GM12874 (cell line): Measurements from ENCODE around the gene SPEG.
A peak's percentile ranks its signal among the peaks of the same experiment; 100 is the strongest.

Experiments
- TF ChIP-seq, protein P1 (sequence below): IDR thresholded peaks from 2 replicates; pipeline ENCODE4 v1.5.1; 2011; ENCODE audit warnings: low read depth, mild to moderate bottlenecking, control low read depth, low read length, moderate library complexity; ENCODE audit not compliant: insufficient read depth

The SPEG gene

DNA sequence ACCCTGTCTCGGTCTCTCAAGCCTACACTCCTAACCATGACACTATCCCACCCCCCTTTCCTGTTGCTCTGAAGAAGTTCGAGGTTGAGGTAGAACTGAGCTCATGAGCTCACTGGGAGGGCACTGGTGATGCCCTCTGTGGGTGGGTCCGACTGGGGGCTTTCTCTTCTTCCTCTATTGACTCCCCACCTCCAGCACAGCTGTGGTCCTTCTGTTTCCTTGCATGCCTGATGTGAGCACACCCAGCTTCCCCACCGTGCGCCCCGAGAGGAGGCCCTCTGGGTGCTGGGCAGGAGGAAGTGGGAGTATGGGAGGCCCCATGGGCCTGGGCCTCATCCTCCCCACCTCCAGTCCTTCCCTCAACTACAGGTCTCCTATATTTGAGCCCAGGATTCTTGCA lies 20.9 kb downstream of the SPEG start:
- TF ChIP-seq, protein P1, sequence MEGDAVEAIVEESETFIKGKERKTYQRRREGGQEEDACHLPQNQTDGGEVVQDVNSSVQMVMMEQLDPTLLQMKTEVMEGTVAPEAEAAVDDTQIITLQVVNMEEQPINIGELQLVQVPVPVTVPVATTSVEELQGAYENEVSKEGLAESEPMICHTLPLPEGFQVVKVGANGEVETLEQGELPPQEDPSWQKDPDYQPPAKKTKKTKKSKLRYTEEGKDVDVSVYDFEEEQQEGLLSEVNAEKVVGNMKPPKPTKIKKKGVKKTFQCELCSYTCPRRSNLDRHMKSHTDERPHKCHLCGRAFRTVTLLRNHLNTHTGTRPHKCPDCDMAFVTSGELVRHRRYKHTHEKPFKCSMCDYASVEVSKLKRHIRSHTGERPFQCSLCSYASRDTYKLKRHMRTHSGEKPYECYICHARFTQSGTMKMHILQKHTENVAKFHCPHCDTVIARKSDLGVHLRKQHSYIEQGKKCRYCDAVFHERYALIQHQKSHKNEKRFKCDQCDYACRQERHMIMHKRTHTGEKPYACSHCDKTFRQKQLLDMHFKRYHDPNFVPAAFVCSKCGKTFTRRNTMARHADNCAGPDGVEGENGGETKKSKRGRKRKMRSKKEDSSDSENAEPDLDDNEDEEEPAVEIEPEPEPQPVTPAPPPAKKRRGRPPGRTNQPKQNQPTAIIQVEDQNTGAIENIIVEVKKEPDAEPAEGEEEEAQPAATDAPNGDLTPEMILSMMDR: no peak

DNA sequence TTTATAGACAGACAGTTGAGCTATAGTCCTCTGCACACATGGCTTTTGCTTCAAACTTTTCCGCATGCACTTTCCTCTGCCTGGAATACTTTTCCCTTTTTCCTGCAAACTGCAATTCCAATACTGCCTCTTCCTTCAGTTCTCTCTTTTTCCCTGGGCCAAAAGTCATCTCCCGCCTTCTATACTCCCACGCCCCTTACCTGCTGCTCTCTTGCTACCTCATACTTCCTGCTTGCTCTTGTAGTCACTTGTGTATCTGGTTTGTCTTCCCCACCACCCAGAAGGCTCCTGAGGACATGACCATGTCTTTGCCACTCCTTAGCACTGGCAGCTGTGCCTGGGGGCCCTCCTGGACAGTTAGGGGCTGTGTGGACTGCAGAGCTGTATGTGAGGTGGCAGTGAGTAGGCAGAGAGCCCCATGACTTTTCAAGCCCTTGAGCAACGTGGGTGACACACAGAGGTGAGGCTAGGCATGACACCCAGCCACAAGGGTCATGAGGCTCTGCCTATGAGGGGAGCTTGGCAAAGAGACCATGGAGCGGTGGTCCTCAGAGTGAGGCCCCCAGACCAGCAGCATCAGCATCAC lies 23.2 kb downstream of the SPEG start:
- TF ChIP-seq, protein P1: 0 out of 2 replicates have a peak, but pooled peaks have one; percentile 15

DNA sequence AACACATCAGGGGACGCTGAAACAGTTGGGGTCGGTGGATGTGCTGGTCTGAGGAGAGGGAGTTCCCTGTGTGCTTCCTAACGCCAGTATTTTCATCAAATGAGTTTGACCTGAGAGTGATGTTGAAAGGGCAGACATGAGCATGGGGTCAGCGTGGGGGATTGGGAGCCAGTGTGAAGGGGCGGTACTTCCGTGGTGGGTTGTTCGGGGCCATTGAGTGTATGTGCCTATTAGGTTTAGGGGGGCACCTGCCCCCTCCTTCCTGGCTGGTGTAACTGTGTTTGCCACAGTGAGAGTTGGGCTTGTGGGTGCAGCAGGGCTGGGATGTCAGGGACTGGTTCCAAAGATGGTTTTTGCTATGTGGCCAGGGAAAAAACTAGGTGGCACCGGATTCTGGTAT lies 24.4 kb downstream of the SPEG start:
- TF ChIP-seq, protein P1: no peak

DNA sequence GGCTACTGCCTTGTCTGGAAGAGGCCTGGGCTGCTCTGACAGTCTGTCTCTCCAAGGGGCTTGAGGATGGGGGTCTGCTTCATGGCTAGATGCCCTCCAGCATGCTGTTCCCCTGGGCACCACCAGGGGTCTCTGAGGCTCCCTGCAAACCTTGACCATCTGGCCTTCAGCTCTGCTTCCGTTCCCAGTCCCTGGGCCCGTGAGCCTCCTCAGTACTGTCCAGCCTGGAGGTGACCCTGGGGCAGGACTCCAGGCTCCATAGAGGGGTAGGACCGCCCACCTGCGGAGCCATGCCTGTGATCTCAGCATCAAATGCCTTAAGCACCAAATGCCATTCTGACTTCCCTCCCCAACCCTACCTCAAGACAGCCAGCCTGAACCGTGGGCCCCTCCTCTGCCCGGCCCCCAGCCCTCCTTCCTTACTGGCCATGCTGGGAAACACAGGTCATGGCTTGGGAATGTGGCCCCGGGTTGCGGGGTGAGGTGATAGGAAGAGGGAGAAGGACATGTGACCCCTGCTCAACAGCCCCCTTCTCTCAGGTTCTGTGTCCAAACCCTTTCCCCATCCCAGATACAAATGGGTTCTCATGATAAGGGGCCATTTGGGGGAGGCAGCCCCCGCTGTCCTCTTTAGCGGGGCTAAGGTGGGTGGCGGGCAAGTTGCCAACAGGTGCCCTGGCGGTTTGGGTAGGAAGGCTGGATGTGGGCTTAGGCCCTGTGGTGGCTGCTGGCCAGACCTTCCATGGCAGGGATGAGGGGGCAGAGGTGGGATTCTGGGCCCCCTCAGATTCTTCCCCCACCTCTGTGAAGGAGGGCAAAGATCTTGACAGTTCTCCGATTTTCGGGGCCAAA lies 25.0 kb downstream of the SPEG start:
- TF ChIP-seq, protein P1: peak; percentile 96

DNA sequence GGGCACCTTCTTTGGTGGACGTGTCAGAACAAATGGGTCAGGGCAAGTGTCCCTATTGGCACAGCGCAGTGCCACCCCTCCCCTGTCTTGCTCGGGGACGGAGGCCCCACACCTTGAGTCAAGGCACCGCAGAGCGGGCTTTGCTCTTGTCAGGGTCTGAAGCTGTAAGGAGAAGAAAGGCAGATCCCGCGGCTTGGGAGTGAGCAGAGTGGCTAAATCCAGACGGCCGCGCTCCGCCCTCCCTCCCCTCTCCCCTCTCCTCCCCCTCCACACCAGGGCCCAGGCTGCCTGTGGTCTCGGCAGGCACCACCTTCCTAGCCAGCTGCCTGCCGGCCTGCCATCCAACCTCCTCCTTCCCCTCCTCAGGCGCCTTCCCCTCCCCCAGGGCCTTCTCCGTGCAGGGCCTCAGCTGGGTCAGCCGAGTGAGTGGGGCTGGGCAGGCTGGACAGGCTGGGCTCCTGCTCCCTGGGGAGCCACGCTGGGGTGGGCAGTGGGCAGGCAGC lies 25.8 kb downstream of the SPEG start:
- TF ChIP-seq, protein P1: no peak

DNA sequence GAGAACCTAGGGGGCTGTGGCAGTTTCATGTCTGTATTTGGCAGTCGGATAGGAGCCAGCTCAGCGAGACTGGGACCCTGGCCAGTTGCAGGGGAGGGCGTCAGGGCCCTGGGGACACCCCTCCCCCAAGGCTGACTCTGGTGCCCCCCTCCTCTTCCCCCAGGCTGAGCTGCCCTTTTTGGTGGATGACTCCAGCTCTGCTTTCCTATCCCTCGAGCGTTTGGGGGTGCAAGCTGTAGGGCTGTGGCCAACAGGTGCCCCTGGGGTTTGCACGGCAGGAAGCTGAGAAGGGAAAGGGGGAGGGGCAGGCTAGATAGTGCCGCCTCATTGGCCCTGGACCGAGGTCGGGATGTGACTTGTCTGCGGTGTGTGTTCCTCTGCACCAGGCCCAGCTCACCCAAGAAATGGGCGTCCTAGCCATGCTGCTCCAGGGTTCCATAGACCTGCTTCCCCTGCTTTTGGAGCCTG lies 26.4 kb downstream of the SPEG start:
- TF ChIP-seq, protein P1: no peak

DNA sequence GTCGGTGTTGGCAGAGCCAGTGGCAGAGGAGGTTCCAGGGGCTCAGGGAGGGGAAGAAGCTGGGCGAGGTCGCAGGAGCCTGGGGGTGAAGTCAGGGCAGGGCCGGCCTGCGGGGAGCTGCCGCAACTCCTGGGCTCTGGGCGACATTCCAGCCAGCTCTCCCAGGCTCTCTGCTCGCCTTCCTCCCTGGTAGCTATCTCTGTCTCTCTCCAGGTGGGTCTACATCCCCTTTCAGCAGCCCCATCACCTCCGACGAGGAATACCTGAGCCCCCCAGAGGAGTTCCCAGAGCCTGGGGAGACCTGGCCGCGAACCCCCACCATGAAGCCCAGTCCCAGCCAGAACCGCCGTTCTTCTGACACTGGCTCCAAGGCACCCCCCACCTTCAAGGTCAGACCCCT lies 27.0 kb downstream of the SPEG start:
- TF ChIP-seq, protein P1: no peak
